Calu3 (cell line): ENCODE data around the gene SNRPB. TPM values are rescaled to one million over a fixed set of nuclear protein-coding genes. Genes with fewer than 3 reads are reported as not detected.

Experiments used
- BruUV-seq: library from RNA; stranded (reverse); fragments of 400-500 nt; replicated peaks from 2 replicates; lab custom pipeline; 2021; lab: Mats Ljungman, UMichigan
- CTCF ChIA-PET: fragments of 300-600 bp; sonication (Branson Sonifier 250); formaldehyde crosslinking; loops from one replicate; lab custom pipeline; 2022; ENCODE audit warnings: antibody characterized with exemption; lab: Charles Lee
- DNase-seq: peaks from one replicate; pipeline ENCODE4 v3.0.0; 2022
- H3K27ac Mint-ChIP-seq: one replicate; pipeline ENCODE4 v1.8.0; 2022; ENCODE audit warnings: mixed read lengths; ENCODE audit not compliant: unreplicated experiment
- H3K27me3 Mint-ChIP-seq: one replicate; pipeline ENCODE4 v1.8.0; 2022; ENCODE audit warnings: mixed read lengths; ENCODE audit not compliant: unreplicated experiment
- H3K36me3 Mint-ChIP-seq: one replicate; pipeline ENCODE4 v1.8.0; 2022; ENCODE audit warnings: mild to moderate bottlenecking, moderate library complexity, mixed read lengths; ENCODE audit not compliant: insufficient read depth, unreplicated experiment
- H3K4me1 Mint-ChIP-seq: one replicate; pipeline ENCODE4 v1.8.0; 2022; ENCODE audit warnings: mild to moderate bottlenecking, low read depth, mixed read lengths; ENCODE audit not compliant: unreplicated experiment
- H3K4me3 Mint-ChIP-seq: one replicate; pipeline ENCODE4 v1.8.0; 2022; ENCODE audit warnings: mild to moderate bottlenecking, low read depth, moderate library complexity, mixed read lengths; ENCODE audit not compliant: unreplicated experiment
- H3K9me3 Mint-ChIP-seq: one replicate; pipeline ENCODE4 v1.8.0; 2022; ENCODE audit warnings: low read depth, mixed read lengths; ENCODE audit not compliant: unreplicated experiment
- CTCF ChIP-seq: fragments of 200-600 bp; IDR thresholded peaks from one replicate; pipeline ENCODE4 v1.8.0; 2022; ENCODE audit warnings: antibody characterized with exemption; ENCODE audit not compliant: unreplicated experiment
- intact Hi-C: fragments of 100-400 bp; cut with micrococcal nuclease; formaldehyde crosslinking; loops from one replicate; pipeline ENCODE4 v1.10.0; 2022; ENCODE audit not compliant: unreplicated experiment
- total RNA-seq: library from RNA; stranded (reverse); gene quantifications from 2 replicates; pipeline ENCODE4 v1.2.3, GENCODE V29; 2022

Gene SNRPB
- total RNA-seq, 1 experiment from 2014 or later = 215 TPM

DNA sequence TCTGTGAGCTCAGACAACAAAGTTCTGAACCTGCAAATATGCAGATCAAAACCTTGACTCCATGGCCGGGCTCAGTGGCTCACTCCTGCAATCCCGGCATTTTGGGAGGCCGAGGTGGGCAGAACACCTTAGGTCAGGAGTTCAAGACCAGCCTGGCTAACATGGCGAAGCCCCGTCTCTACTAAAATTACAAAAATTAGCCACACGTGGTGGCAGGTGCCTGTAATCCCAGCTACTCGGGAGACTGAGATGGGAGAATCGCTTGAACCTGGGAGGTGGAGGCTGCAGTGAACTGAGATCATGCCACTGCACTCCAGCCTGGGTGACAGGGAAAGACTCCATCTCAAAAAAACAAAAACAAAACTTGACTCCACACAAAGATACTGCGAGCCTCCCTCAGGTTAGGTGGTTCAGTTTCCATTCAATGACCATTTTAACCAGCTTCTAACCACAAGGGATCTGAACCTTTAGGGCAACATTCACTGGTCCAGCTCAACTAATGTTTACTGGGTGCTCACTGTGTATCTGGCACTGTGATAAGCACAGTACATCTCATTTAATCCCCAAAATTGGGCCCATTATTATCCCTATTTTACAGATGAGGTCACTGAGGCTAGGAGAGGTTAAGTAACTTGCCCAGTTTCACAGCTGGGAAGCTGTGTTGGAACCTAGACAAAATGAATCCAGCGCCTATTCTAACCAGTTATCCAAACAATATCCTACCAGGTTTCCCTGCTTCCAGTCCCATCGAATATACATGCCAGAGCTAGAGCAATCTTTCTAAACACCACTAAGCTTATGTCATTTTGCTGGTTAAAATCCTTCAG is 1.8 kb downstream of the SNRPB start:
- Mint-ChIP-seq H3K4me1 (peaks cover 28% of the 10 kb centered on the region), H3K27ac (no peak overlapping the region), H3K27me3 (no peaks in the 10 kb centered on the region), H3K9me3 (no peaks in the 10 kb centered on the region), H3K4me3 (peak overlapping the region; percentile 95), H3K36me3 (peaks cover 66% of the 10 kb centered on the region)
- CTCF ChIA-PET = no interaction called here
- no TSS peak for BruUV-seq
- no peak for DNase-seq
- TF ChIP-seq CTCF = no peak
- intact Hi-C loops = no loop called here

GRCh38 chr20:2467412-2467811 is 3.2 kb downstream of the SNRPB start:
- H3K36me3 Mint-ChIP-seq = peaks cover 74% of the 10 kb centered on the region
- no TSS peak for BruUV-seq
- no peak for TF ChIP-seq CTCF
- H3K27me3 Mint-ChIP-seq = no peaks in the 10 kb centered on the region
- intact Hi-C loops = no loop called here
- no peak for DNase-seq
- H3K9me3 Mint-ChIP-seq = no peaks in the 10 kb centered on the region
- peaks cover 28% of the 10 kb centered on the region for H3K4me1 Mint-ChIP-seq
- H3K4me3 Mint-ChIP-seq = peak overlapping the region; percentile 95
- no peak overlapping the region for H3K27ac Mint-ChIP-seq
- CTCF ChIA-PET = no interaction called here

- peaks cover 17% of the 10 kb centered on the region for H3K4me1 Mint-ChIP-seq
- DNase-seq = no peak
- BruUV-seq = no TSS peak
- H3K4me3 Mint-ChIP-seq = no peak overlapping the region
- no peaks in the 10 kb centered on the region for H3K27me3 Mint-ChIP-seq
- no peaks in the 10 kb centered on the region for H3K9me3 Mint-ChIP-seq
- intact Hi-C loops = no loop called here
- CTCF ChIA-PET = no interaction called here
- H3K36me3 Mint-ChIP-seq = peaks cover 78% of the 10 kb centered on the region
- no peak for TF ChIP-seq CTCF
- H3K27ac Mint-ChIP-seq = no peak overlapping the region
Measured at GRCh38 chr20:2465100-2465499, 5.5 kb downstream of the SNRPB start.

GRCh38 chr20:2463616-2464365 is 6.8 kb downstream of the SNRPB start:
- H3K9me3 Mint-ChIP-seq = no peaks in the 10 kb centered on the region
- CTCF ChIA-PET = no interaction called here
- no peaks in the 10 kb centered on the region for H3K27me3 Mint-ChIP-seq
- H3K27ac Mint-ChIP-seq = no peak overlapping the region
- H3K36me3 Mint-ChIP-seq = peaks cover 72% of the 10 kb centered on the region
- peaks cover 11% of the 10 kb centered on the region for H3K4me1 Mint-ChIP-seq
- DNase-seq = no peak
- H3K4me3 Mint-ChIP-seq = no peak overlapping the region
- TF ChIP-seq CTCF = no peak
- intact Hi-C loops = no loop called here
- no TSS peak for BruUV-seq
